PC-9 (cell line): ENCODE results near the gene NXT1.

Experiments used
- CTCF ChIP-seq: fragments of 200-600 bp; sonication (generic); conservative IDR thresholded peaks from 2 replicates; pipeline ENCODE4 v1.6.1; 2017; ENCODE audit warnings: mixed run types, antibody characterized with exemption, mild to moderate bottlenecking, moderate library complexity
- EZH2 ChIP-seq: fragments of 200-600 bp; sonication (generic); IDR thresholded peaks from 2 replicates; pipeline ENCODE4 v1.8.0; 2017; ENCODE audit warnings: antibody characterized with exemption, low read depth

GRCh38 chr20:23334111-23334510 is 16.5 kb upstream of the NXT1 start:
- TF ChIP-seq EZH2: no peak
- TF ChIP-seq CTCF: no peak
